PC-9 (cell line): ENCODE data around the gene AUTS2. TPM values are rescaled to one million over a fixed set of nuclear protein-coding genes. Genes with fewer than 3 reads are reported as not detected.

Experiments
- BruUV-seq: library from RNA; stranded (reverse); fragments of 400-500 nt; replicated peaks from 2 replicates; lab custom pipeline; 2021; lab: Mats Ljungman, UMichigan
- CTCF ChIA-PET: fragments of 300-600 bp; sonication (Branson Sonifier 250); formaldehyde crosslinking; loops from one replicate; lab custom pipeline; 2022; ENCODE audit warnings: antibody characterized with exemption; lab: Charles Lee
- POLR2A ChIA-PET: fragments of 300-600 bp; sonication (Branson Sonifier 250); formaldehyde crosslinking; loops from one replicate; lab custom pipeline; 2022; ENCODE audit warnings: antibody characterized with exemption; ENCODE audit not compliant: unreplicated experiment; lab: Charles Lee
- DNase-seq, 2 experiments: peaks; one replicate each; pipeline versions ENCODE4 v3.0.0 to v3.0.0-alpha.2; 2015 to 2022; ENCODE audit warnings: mixed read lengths in 1 of 2
- H2AFZ ChIP-seq: fragments of 200-600 bp; sonication (generic); 2 replicates; pipeline ENCODE4 v1.8.1; 2017; ENCODE audit warnings: antibody characterized with exemption
- H3F3A ChIP-seq: fragments of 200-600 bp; sonication (generic); 2 replicates; pipeline ENCODE4 v1.8.1; 2017; ENCODE audit warnings: antibody characterized with exemption, mild to moderate bottlenecking, low read depth; ENCODE audit not compliant: insufficient read depth
- H3K27ac ChIP-seq: fragments of 200-600 bp; sonication (generic); 2 replicates; pipeline ENCODE4 v1.6.1; 2016; ENCODE audit warnings: mixed run types
- H3K27me3 ChIP-seq: fragments of 200-600 bp; sonication (generic); 2 replicates; pipeline ENCODE4 v1.6.1; 2016; ENCODE audit warnings: low read depth, mixed run types; ENCODE audit not compliant: insufficient read depth
- H3K36me3 ChIP-seq: fragments of 200-600 bp; sonication (generic); 2 replicates; pipeline ENCODE4 v1.6.1; 2016; ENCODE audit warnings: low read depth, mixed run types
- H3K4me1 ChIP-seq: fragments of 200-600 bp; sonication (generic); replicated peaks from 2 replicates; pipeline ENCODE4 v1.6.1; 2016; ENCODE audit warnings: mixed run types; ENCODE audit not compliant: insufficient read depth
- H3K4me2 ChIP-seq: fragments of 200-600 bp; sonication (generic); 2 replicates; pipeline ENCODE4 v1.6.1; 2017; ENCODE audit warnings: mixed run types
- H3K4me3 ChIP-seq: fragments of 200-600 bp; sonication (generic); 2 replicates; pipeline ENCODE4 v1.6.1; 2016; ENCODE audit warnings: mixed run types
- H3K79me2 ChIP-seq: fragments of 200-600 bp; sonication (generic); 2 replicates; pipeline ENCODE4 v1.6.1; 2017; ENCODE audit warnings: low read depth, mixed run types
- H3K9me2 ChIP-seq: fragments of 200-600 bp; sonication (generic); 2 replicates; pipeline ENCODE4 v1.8.1; 2017; ENCODE audit warnings: mild to moderate bottlenecking; ENCODE audit not compliant: insufficient read depth
- H3K9me3 ChIP-seq: fragments of 200-600 bp; sonication (generic); 2 replicates; pipeline ENCODE4 v1.8.1; 2016; ENCODE audit warnings: low read depth; ENCODE audit not compliant: insufficient read depth
- H4K20me1 ChIP-seq: fragments of 200-600 bp; sonication (generic); 2 replicates; pipeline ENCODE4 v1.8.1; 2017; ENCODE audit not compliant: insufficient read depth
- CTCF ChIP-seq: fragments of 200-600 bp; sonication (generic); conservative IDR thresholded peaks from 2 replicates; pipeline ENCODE4 v1.6.1; 2017; ENCODE audit warnings: mixed run types, antibody characterized with exemption, mild to moderate bottlenecking, moderate library complexity
- EZH2 ChIP-seq: fragments of 200-600 bp; sonication (generic); IDR thresholded peaks from 2 replicates; pipeline ENCODE4 v1.8.0; 2017; ENCODE audit warnings: antibody characterized with exemption, low read depth
- intact Hi-C: fragments of 100-400 bp; cut with micrococcal nuclease; formaldehyde crosslinking; loops from one replicate; pipeline ENCODE4 v1.10.0; 2022; ENCODE audit not compliant: unreplicated experiment
- total RNA-seq: library from RNA; stranded (reverse); gene quantifications from 2 replicates; pipeline ENCODE4 v1.2.3, GENCODE V29; 2021

AUTS2 gene
- total RNA-seq, 1 experiment from 2014 or later = not detected

GRCh38 chr7:69859342-69859741, 261.1 kb downstream of the AUTS2 start:
- TF ChIP-seq EZH2 (no peak), CTCF (no peak)
- POLR2A ChIA-PET = no interaction called here
- Histone ChIP-seq H3K27ac (no peak overlapping the region), H3F3A (no peaks in the 10 kb centered on the region), H3K36me3 (no peaks in the 10 kb centered on the region), H3K4me2 (no peak overlapping the region), H3K4me3 (no peak overlapping the region), H3K4me1 (no peaks in the 10 kb centered on the region), H3K79me2 (no peaks in the 10 kb centered on the region), H4K20me1 (no peaks in the 10 kb centered on the region), H3K9me2 (no peaks in the 10 kb centered on the region), H3K27me3 (no peaks in the 10 kb centered on the region), H2AFZ (no peak overlapping the region), H3K9me3 (no peaks in the 10 kb centered on the region)
- no peak for DNase-seq
- intact Hi-C loops = no loop called here
- no TSS peak for BruUV-seq
- CTCF ChIA-PET = no interaction called here

DNA sequence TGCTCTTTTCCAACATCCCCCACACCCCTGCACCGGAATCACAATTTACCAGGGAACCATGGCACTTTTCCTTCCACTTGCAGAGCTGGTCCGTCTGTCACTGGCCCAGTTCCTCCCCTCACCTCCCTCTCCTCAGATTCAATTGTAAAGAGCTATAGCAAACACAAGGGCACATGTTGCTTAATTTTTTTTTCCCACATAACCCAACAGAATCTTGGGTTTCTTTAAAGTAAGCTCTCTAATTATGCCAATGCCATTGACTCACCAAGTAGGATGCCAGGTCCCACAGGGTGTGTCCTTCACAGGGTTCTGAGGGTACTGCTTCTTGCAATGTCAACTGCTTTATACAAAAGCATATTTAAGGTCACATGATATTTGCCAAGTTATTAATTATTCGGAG, 262.2 kb downstream of the AUTS2 start:
- Histone ChIP-seq H3K4me3 (no peak overlapping the region), H3K9me2 (no peaks in the 10 kb centered on the region), H3K9me3 (no peaks in the 10 kb centered on the region), H2AFZ (no peak overlapping the region), H3K27me3 (no peaks in the 10 kb centered on the region), H3K4me1 (no peaks in the 10 kb centered on the region), H3K27ac (no peak overlapping the region), H3F3A (no peaks in the 10 kb centered on the region), H3K36me3 (no peaks in the 10 kb centered on the region), H3K79me2 (no peaks in the 10 kb centered on the region), H3K4me2 (no peak overlapping the region), H4K20me1 (no peaks in the 10 kb centered on the region)
- CTCF ChIA-PET = no interaction called here
- BruUV-seq = no TSS peak
- no peak for TF ChIP-seq CTCF
- no peak for TF ChIP-seq EZH2
- DNase-seq = no peak
- intact Hi-C loops = no loop called here
- POLR2A ChIA-PET = no interaction called here

DNA sequence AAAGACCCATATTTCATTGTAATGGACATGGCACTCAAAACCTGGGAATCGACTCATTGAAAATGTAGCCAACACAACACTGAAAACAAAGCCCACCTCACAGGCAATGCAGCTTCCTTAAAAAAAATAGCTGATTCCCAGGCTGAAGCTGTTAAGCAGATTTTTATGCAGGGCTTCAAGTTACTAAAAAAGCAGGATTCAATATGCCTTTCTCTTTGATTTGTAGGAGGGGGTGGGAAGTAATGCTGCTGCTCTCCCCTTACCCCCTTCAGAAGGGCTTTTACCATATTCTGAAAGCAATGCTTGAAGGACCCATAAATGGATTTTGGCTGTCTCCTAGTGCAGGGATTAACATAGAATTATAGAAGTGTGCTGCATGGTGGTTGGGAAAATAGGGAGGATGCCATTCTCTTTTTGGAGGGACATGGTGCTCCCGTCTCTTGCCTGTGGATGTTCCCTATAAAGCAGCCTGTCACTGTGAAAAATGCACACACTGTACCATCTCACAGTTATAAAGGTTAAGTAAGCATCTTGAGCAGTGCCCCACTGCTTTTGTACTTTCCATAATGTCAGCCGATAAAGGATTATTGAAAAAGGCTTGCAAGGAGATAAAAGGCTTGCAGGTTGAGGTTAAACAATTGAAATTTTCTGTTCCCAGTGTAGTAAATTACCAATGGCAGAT, 262.8 kb downstream of the AUTS2 start:
- no peak overlapping the region for H3K4me2 ChIP-seq
- H3F3A ChIP-seq = no peaks in the 10 kb centered on the region
- no peak overlapping the region for H3K4me3 ChIP-seq
- no peak overlapping the region for H3K27ac ChIP-seq
- no peak for DNase-seq
- no peak overlapping the region for H2AFZ ChIP-seq
- ChIA-PET POLR2A (no interaction called here), CTCF (no interaction called here)
- BruUV-seq = no TSS peak
- H3K9me2 ChIP-seq = no peaks in the 10 kb centered on the region
- no peaks in the 10 kb centered on the region for H3K9me3 ChIP-seq
- H3K36me3 ChIP-seq = no peaks in the 10 kb centered on the region
- no peaks in the 10 kb centered on the region for H3K79me2 ChIP-seq
- no peaks in the 10 kb centered on the region for H3K27me3 ChIP-seq
- no peaks in the 10 kb centered on the region for H3K4me1 ChIP-seq
- no peaks in the 10 kb centered on the region for H4K20me1 ChIP-seq
- intact Hi-C loops = no loop called here
- TF ChIP-seq EZH2 (no peak), CTCF (no peak)
